ENCODE data around the gene ERCC6L2. TPM values are rescaled to one million over a fixed set of nuclear protein-coding genes. Genes with fewer than 3 reads are reported as not detected.

The ERCC6L2 gene
- total and polyA plus RNA-seq, 2 experiments from 2014 or later = 33.5 to 80.6 TPM

- peaks cover 3% of the 10 kb centered on the region; the same call in 1 of the 2 replicates for H3K4me1 ChIP-seq (ENCODE audit: insufficient read depth)
- no peak overlapping the region for H3K4me3 ChIP-seq
- no peaks in the 10 kb centered on the region for H3K36me3 ChIP-seq (ENCODE audit: insufficient read depth)
- Mint-ChIP-seq H3K36me3 (ENCODE audit: low read depth) (peaks cover 1% of the 10 kb centered on the region; the same call in 2 of the 3 replicates), H3K9me3 (no peaks in the 10 kb centered on the region), H3K27ac (no peak overlapping the region), H3K4me1 (peaks cover 6% of the 10 kb centered on the region; the same call in 2 of the 3 replicates), H3K4me3 (no peak overlapping the region), H3K27me3 (ENCODE audit: insufficient read depth, low read depth, poor library complexity) (no peaks in the 10 kb centered on the region)
- no peaks in the 10 kb centered on the region for H3K27me3 ChIP-seq (ENCODE audit: insufficient read depth)
- peaks cover 13% of the 10 kb centered on the region; the same call in 1 of the 2 replicates for H4K20me1 ChIP-seq (replicated peaks; ENCODE audit: insufficient read depth)
- H3K4me2 ChIP-seq = no peak overlapping the region
- ATAC-seq (no peak), DNase-seq (ENCODE audit: low spot score) (no peak)
- H3K9me2 ChIP-seq (ENCODE audit: insufficient read depth) = no peaks in the 10 kb centered on the region
- H2AFZ ChIP-seq = no peak overlapping the region
- H3K27ac ChIP-seq (ENCODE audit: low read depth) = no peak overlapping the region
- no peaks in the 10 kb centered on the region for H3F3A ChIP-seq (replicated peaks; ENCODE audit: low read depth)
- TF ChIP-seq EZH2 (IDR thresholded peaks at IDR 0.05; ENCODE audit: low read depth, unreplicated experiment) = no peak
- TF ChIP-seq, protein P1, sequence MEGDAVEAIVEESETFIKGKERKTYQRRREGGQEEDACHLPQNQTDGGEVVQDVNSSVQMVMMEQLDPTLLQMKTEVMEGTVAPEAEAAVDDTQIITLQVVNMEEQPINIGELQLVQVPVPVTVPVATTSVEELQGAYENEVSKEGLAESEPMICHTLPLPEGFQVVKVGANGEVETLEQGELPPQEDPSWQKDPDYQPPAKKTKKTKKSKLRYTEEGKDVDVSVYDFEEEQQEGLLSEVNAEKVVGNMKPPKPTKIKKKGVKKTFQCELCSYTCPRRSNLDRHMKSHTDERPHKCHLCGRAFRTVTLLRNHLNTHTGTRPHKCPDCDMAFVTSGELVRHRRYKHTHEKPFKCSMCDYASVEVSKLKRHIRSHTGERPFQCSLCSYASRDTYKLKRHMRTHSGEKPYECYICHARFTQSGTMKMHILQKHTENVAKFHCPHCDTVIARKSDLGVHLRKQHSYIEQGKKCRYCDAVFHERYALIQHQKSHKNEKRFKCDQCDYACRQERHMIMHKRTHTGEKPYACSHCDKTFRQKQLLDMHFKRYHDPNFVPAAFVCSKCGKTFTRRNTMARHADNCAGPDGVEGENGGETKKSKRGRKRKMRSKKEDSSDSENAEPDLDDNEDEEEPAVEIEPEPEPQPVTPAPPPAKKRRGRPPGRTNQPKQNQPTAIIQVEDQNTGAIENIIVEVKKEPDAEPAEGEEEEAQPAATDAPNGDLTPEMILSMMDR (conservative IDR thresholded peaks at IDR 0.05; ENCODE audit: low read depth in 2 of 2) = no peak
- TF ChIP-seq JUNB (IDR thresholded peaks at IDR 0.05; ENCODE audit: unreplicated experiment) = no peak
- TF ChIP-seq CREB1 (CRISPR knock-in tag; IDR thresholded peaks at IDR 0.05; ENCODE audit: low read depth) = no peak
- TF ChIP-seq, protein P2, sequence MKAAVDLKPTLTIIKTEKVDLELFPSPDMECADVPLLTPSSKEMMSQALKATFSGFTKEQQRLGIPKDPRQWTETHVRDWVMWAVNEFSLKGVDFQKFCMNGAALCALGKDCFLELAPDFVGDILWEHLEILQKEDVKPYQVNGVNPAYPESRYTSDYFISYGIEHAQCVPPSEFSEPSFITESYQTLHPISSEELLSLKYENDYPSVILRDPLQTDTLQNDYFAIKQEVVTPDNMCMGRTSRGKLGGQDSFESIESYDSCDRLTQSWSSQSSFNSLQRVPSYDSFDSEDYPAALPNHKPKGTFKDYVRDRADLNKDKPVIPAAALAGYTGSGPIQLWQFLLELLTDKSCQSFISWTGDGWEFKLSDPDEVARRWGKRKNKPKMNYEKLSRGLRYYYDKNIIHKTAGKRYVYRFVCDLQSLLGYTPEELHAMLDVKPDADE (IDR thresholded peaks at IDR 0.05) = no peak
- TF ChIP-seq, protein P3, sequence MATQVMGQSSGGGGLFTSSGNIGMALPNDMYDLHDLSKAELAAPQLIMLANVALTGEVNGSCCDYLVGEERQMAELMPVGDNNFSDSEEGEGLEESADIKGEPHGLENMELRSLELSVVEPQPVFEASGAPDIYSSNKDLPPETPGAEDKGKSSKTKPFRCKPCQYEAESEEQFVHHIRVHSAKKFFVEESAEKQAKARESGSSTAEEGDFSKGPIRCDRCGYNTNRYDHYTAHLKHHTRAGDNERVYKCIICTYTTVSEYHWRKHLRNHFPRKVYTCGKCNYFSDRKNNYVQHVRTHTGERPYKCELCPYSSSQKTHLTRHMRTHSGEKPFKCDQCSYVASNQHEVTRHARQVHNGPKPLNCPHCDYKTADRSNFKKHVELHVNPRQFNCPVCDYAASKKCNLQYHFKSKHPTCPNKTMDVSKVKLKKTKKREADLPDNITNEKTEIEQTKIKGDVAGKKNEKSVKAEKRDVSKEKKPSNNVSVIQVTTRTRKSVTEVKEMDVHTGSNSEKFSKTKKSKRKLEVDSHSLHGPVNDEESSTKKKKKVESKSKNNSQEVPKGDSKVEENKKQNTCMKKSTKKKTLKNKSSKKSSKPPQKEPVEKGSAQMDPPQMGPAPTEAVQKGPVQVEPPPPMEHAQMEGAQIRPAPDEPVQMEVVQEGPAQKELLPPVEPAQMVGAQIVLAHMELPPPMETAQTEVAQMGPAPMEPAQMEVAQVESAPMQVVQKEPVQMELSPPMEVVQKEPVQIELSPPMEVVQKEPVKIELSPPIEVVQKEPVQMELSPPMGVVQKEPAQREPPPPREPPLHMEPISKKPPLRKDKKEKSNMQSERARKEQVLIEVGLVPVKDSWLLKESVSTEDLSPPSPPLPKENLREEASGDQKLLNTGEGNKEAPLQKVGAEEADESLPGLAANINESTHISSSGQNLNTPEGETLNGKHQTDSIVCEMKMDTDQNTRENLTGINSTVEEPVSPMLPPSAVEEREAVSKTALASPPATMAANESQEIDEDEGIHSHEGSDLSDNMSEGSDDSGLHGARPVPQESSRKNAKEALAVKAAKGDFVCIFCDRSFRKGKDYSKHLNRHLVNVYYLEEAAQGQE (IDR thresholded peaks at IDR 0.05; ENCODE audit: unreplicated experiment) = no peak
- TF ChIP-seq NANOG (IDR thresholded peaks at IDR 0.05; ENCODE audit: borderline replicate concordance) = no peak
- no peak for TF ChIP-seq POLR2AphosphoS5 (IDR thresholded peaks at IDR 0.05; ENCODE audit: low read depth)
- no peak for TF ChIP-seq EZH2phosphoT487 (IDR thresholded peaks at IDR 0.05; ENCODE audit: unreplicated experiment)
- no peak for TF ChIP-seq ZNF462 (CRISPR knock-in tag; IDR thresholded peaks at IDR 0.05)
- TF ChIP-seq STAT1 (IDR thresholded peaks at IDR 0.05; ENCODE audit: unreplicated experiment) = no peak
- TF ChIP-seq ZNF114 (CRISPR knock-in tag; IDR thresholded peaks at IDR 0.05) = no peak
- TF ChIP-seq ZNF331 (CRISPR knock-in tag; IDR thresholded peaks at IDR 0.05; ENCODE audit: low read depth) = no peak
- H3K79me2 ChIP-seq (replicated peaks; ENCODE audit: insufficient read depth) = peaks cover 13% of the 10 kb centered on the region
Observed at GRCh38 chr9:95910770-95911340, 35.4 kb downstream of the ERCC6L2 start.
